Fibroblast of mammary gland (primary cell): ENCODE results near the gene WFDC6.

ENCODE experiments used
- DNase-seq: peaks from one replicate; pipeline ENCODE4 v3.0.0-alpha.2; 2010; ENCODE audit warnings: low read depth
- H3K4me3 ChIP-seq: 2 replicates; pipeline ENCODE4 v1.5.1; 2011; ENCODE audit warnings: low read depth, mild to moderate bottlenecking, low read length, moderate library complexity; ENCODE audit not compliant: control insufficient read depth
- CTCF ChIP-seq: conservative IDR thresholded peaks from 2 replicates; pipeline ENCODE4 v1.5.1; 2011; ENCODE audit warnings: low read depth, low read length, inconsistent platforms; ENCODE audit not compliant: control insufficient read depth, insufficient read depth

Gene WFDC6

GRCh38 chr20:45497971-45498494 lies 41.2 kb downstream of the WFDC6 start:
- DNase-seq: no peak
- TF ChIP-seq CTCF: no peak
- H3K4me3 ChIP-seq: no peak overlapping the region

- TF ChIP-seq CTCF: no peak
- no peak overlapping the region for H3K4me3 ChIP-seq
- no peak for DNase-seq
These were observed 43.1 kb downstream of the WFDC6 start for GRCh38 chr20:45496166-45496565.

GRCh38 chr20:45495501-45495941 lies 43.8 kb downstream of the WFDC6 start:
- no peak overlapping the region for H3K4me3 ChIP-seq
- DNase-seq: peak; percentile 4
- TF ChIP-seq CTCF: no peak

GRCh38 chr20:45489083-45489531 lies 50.2 kb downstream of the WFDC6 start:
- no peak overlapping the region for H3K4me3 ChIP-seq
- TF ChIP-seq CTCF: no peak
- DNase-seq: peak; percentile 61

- H3K4me3 ChIP-seq: no peak overlapping the region
- TF ChIP-seq CTCF: no peak
- no peak for DNase-seq
These were observed 52.0 kb downstream of the WFDC6 start for GRCh38 chr20:45487231-45487635.

DNA sequence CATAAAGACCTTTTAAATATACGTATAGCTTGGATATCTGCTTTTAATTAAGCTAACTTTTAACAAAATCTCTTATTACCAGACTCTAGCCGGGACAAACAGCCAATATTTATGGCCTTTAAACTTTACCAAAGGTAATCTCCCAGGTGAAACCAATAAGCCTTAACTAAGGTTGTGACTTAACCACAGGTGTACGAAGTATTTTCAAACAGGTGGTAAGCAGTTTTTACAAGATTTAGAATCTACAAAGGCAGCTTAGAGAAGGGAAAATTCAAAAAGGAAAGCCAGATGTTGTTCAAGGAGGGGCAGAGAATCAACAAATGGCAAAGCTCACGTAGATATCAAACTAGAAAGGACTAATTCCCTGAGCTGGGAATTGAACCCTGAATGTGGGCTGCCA lies 53.9 kb downstream of the WFDC6 start:
- no peak for TF ChIP-seq CTCF
- DNase-seq: no peak
- no peak overlapping the region for H3K4me3 ChIP-seq

- TF ChIP-seq CTCF: no peak
- H3K4me3 ChIP-seq: no peak overlapping the region
- no peak for DNase-seq
These were observed 54.6 kb downstream of the WFDC6 start for GRCh38 chr20:45484676-45485075.
